HG02938 (cell line): ENCODE measurements around the gene PODXL.
"Not testable (repeated sequence)": the region's sequence is repeated elsewhere in the genome, so short reads cannot be mapped to it uniquely, and the experiment has no call there.

Experiments used
- ATAC-seq: cut with Tn5 transposase; IDR thresholded peaks from one replicate; pipeline ENCODE4 v1.9.1; 2021; ENCODE audit warnings: mild to moderate bottlenecking, moderate library complexity; ENCODE audit not compliant: unreplicated experiment

The PODXL gene

GRCh38 chr7:131497454-131497853 lies 59.0 kb downstream of the PODXL start:
- ATAC-seq, result no peak

GRCh38 chr7:131495669-131496498 lies 60.5 kb downstream of the PODXL start:
- no peak for ATAC-seq

- no peak for ATAC-seq
These were observed 62.2 kb downstream of the PODXL start for GRCh38 chr7:131494182-131494581.

- no peak for ATAC-seq
These were observed 62.8 kb downstream of the PODXL start for GRCh38 chr7:131493581-131493980.

- no peak for ATAC-seq
These were observed 63.3 kb downstream of the PODXL start for GRCh38 chr7:131493081-131493480.

GRCh38 chr7:131489881-131490280 lies 66.5 kb downstream of the PODXL start:
- no peak for ATAC-seq

- ATAC-seq, result no peak
These were observed 67.2 kb downstream of the PODXL start for GRCh38 chr7:131489196-131489595.

- ATAC-seq, result no peak
These were observed 68.1 kb downstream of the PODXL start for GRCh38 chr7:131488361-131488760.

- ATAC-seq, result no peak
These were observed 69.2 kb downstream of the PODXL start for GRCh38 chr7:131487217-131487616.

GRCh38 chr7:131486346-131486745 lies 70.1 kb downstream of the PODXL start:
- no peak for ATAC-seq

- no peak for ATAC-seq
These were observed 72.8 kb downstream of the PODXL start for GRCh38 chr7:131483586-131483985.

GRCh38 chr7:131482800-131483199 lies 73.6 kb downstream of the PODXL start:
- no peak for ATAC-seq

- no peak for ATAC-seq
These were observed 75.8 kb downstream of the PODXL start for GRCh38 chr7:131480384-131481315.

GRCh38 chr7:131476740-131477139 lies 79.7 kb downstream of the PODXL start:
- no peak for ATAC-seq

GRCh38 chr7:131471250-131472004 lies 85.0 kb downstream of the PODXL start:
- ATAC-seq, result no peak

GRCh38 chr7:131467788-131468187 lies 88.6 kb downstream of the PODXL start:
- ATAC-seq, result no peak

GRCh38 chr7:131466735-131467365 lies 89.6 kb downstream of the PODXL start:
- no peak for ATAC-seq

GRCh38 chr7:131462715-131463114 lies 93.7 kb downstream of the PODXL start:
- ATAC-seq, result not testable (repeated sequence)

- ATAC-seq, result no peak
These were observed 94.4 kb downstream of the PODXL start for GRCh38 chr7:131462059-131462458.

GRCh38 chr7:131459256-131459655 lies 97.2 kb downstream of the PODXL start:
- ATAC-seq, result no peak

- ATAC-seq, result no peak
These were observed 100.1 kb downstream of the PODXL start for GRCh38 chr7:131456338-131456737.
